Measurements from ENCODE around the gene GNG12.

Gene GNG12

GRCh38 chr1:67705735-67706453 is 127.4 kb downstream of the GNG12 start:
- DNase-seq (ENCODE audit: low read depth in 3 of 3), result no peak

- DNase-seq (ENCODE audit: low read depth in 3 of 3), result no peak
Observed at GRCh38 chr1:67704351-67704750, 128.9 kb downstream of the GNG12 start.

GRCh38 chr1:67701876-67702275 is 131.4 kb downstream of the GNG12 start:
- DNase-seq (ENCODE audit: low read depth in 3 of 3), result no peak

- peak in 2 of 3 donors; percentile 17 to 22 for DNase-seq (ENCODE audit: low read depth in 3 of 3)
Observed at GRCh38 chr1:67700692-67701410, 132.4 kb downstream of the GNG12 start.

- DNase-seq (ENCODE audit: low read depth in 3 of 3), result no peak
Observed at GRCh38 chr1:67700220-67700619, 133.0 kb downstream of the GNG12 start.

- no peak for DNase-seq (ENCODE audit: low read depth in 3 of 3)
Observed at GRCh38 chr1:67696708-67697107, 136.6 kb downstream of the GNG12 start.

- DNase-seq (ENCODE audit: low read depth in 3 of 3), result no peak
Observed at GRCh38 chr1:67695963-67696362, 137.3 kb downstream of the GNG12 start.

GRCh38 chr1:67691712-67692111 is 141.6 kb downstream of the GNG12 start:
- no peak for DNase-seq (ENCODE audit: low read depth in 3 of 3)

- DNase-seq (ENCODE audit: low read depth in 3 of 3), result no peak
Observed at GRCh38 chr1:67690411-67690810, 142.9 kb downstream of the GNG12 start.

- DNase-seq (ENCODE audit: low read depth in 3 of 3), result no peak
Observed at GRCh38 chr1:67690018-67690363, 143.3 kb downstream of the GNG12 start.

- no peak for DNase-seq (ENCODE audit: low read depth in 3 of 3)
Observed at GRCh38 chr1:67689267-67690017, 143.8 kb downstream of the GNG12 start.

GRCh38 chr1:67688526-67689219 is 144.6 kb downstream of the GNG12 start:
- no peak for DNase-seq (ENCODE audit: low read depth in 3 of 3)

- no peak for DNase-seq (ENCODE audit: low read depth in 3 of 3)
Observed at GRCh38 chr1:67687649-67688048, 145.6 kb downstream of the GNG12 start.

GRCh38 chr1:67687198-67687545 is 146.1 kb downstream of the GNG12 start:
- DNase-seq (ENCODE audit: low read depth in 3 of 3), result no peak

GRCh38 chr1:67686267-67687197 is 146.7 kb downstream of the GNG12 start:
- peak; percentile 29 to 39 (median 32) for DNase-seq (ENCODE audit: low read depth in 3 of 3)

GRCh38 chr1:67685558-67686266 is 147.6 kb downstream of the GNG12 start:
- peak; percentile 17 to 54 (median 39) for DNase-seq (ENCODE audit: low read depth in 3 of 3)

- peak; percentile 87 to 94 (median 89) for DNase-seq (ENCODE audit: low read depth in 3 of 3)
Observed at GRCh38 chr1:67685067-67685557, 148.2 kb downstream of the GNG12 start, which contains the start of gene GADD45A. Gene GADD45A, plus strand, starts transcription at chr1:67685201. Its CDS starts 294 bp downstream, at chr1:67685495.

- peak in 1 of 3 donors; percentile 4 for DNase-seq (ENCODE audit: low read depth in 3 of 3)
Observed at GRCh38 chr1:67684526-67685066, 148.7 kb downstream of the GNG12 start.

- DNase-seq (ENCODE audit: low read depth in 3 of 3), result peak; percentile 19 to 37 (median 21)
Observed at GRCh38 chr1:67683766-67684525, 149.3 kb downstream of the GNG12 start.
